Measurements from ENCODE around the gene PCNX2.
A peak's percentile ranks its signal among the peaks of the same experiment; 100 is the strongest.

Gene PCNX2

GRCh38 chr1:233327651-233328141, 32.2 kb upstream of the PCNX2 start, which contains the start of gene MAP3K21 (continued):
- no peak for TF ChIP-seq ZNF521 (tag by site-specific recombination; IDR thresholded peaks at IDR 0.05)
- no peak for TF ChIP-seq ZNF223 (tag by site-specific recombination; IDR thresholded peaks at IDR 0.05)
- TF ChIP-seq ZNF621 (tag by site-specific recombination; IDR thresholded peaks at IDR 0.05) = no peak
- no peak for TF ChIP-seq ZNF211 (tag by site-specific recombination; IDR thresholded peaks at IDR 0.05; ENCODE audit: low read depth)
- TF ChIP-seq KLF1 (tag by site-specific recombination; IDR thresholded peaks at IDR 0.05) = no peak
- TF ChIP-seq IKZF3 (tag by site-specific recombination; IDR thresholded peaks at IDR 0.05) = 0 out of 2 replicates have a peak, but pooled peaks have one; percentile 13
- peak; percentile 62; the same call in 1 of the 2 replicates for TF ChIP-seq PBX3 (CRISPR knock-in tag; IDR thresholded peaks at IDR 0.05)
- TF ChIP-seq ZNF571 (tag by site-specific recombination; IDR thresholded peaks at IDR 0.05) = no peak
- no peak for TF ChIP-seq ZNF404 (tag by site-specific recombination; IDR thresholded peaks at IDR 0.05)
- no peak for TF ChIP-seq ZBTB7A (tag by site-specific recombination; IDR thresholded peaks at IDR 0.05; ENCODE audit: low read depth)
- no peak for TF ChIP-seq ZNF600 (tag by site-specific recombination; IDR thresholded peaks at IDR 0.05)
- TF ChIP-seq ZNF2 (tag by site-specific recombination; IDR thresholded peaks at IDR 0.05) = no peak
- TF ChIP-seq, protein P1, sequence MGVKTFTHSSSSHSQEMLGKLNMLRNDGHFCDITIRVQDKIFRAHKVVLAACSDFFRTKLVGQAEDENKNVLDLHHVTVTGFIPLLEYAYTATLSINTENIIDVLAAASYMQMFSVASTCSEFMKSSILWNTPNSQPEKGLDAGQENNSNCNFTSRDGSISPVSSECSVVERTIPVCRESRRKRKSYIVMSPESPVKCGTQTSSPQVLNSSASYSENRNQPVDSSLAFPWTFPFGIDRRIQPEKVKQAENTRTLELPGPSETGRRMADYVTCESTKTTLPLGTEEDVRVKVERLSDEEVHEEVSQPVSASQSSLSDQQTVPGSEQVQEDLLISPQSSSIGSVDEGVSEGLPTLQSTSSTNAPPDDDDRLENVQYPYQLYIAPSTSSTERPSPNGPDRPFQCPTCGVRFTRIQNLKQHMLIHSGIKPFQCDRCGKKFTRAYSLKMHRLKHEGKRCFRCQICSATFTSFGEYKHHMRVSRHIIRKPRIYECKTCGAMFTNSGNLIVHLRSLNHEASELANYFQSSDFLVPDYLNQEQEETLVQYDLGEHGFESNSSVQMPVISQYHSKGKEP (tag by site-specific recombination; IDR thresholded peaks at IDR 0.05) = no peak
- TF ChIP-seq ZNF561 (tag by site-specific recombination; IDR thresholded peaks at IDR 0.05; ENCODE audit: borderline replicate concordance) = peak; percentile 58
- TF ChIP-seq SETDB1 (IDR thresholded peaks at IDR 0.05; ENCODE audit: insufficient read length, low read length) = no peak
- TF ChIP-seq GLI2 (tag by site-specific recombination; IDR thresholded peaks at IDR 0.05; ENCODE audit: borderline replicate concordance, low read depth) = no peak
- TF ChIP-seq ZSCAN23 (tag by site-specific recombination; IDR thresholded peaks at IDR 0.05) = no peak
- no peak; the same call in 1 of the 2 replicates for TF ChIP-seq WT1 (tag by site-specific recombination; IDR thresholded peaks at IDR 0.05)
- no peak for TF ChIP-seq ZNF488 (tag by site-specific recombination; IDR thresholded peaks at IDR 0.05)
- TF ChIP-seq ZNF391 (tag by site-specific recombination; IDR thresholded peaks at IDR 0.05; ENCODE audit: borderline replicate concordance, low read depth) = no peak
- TF ChIP-seq ZFP41 (tag by site-specific recombination; IDR thresholded peaks at IDR 0.05; ENCODE audit: borderline replicate concordance) = no peak
- no peak for TF ChIP-seq ZNF302 (tag by site-specific recombination; IDR thresholded peaks at IDR 0.05; ENCODE audit: low read depth)
- no peak for TF ChIP-seq ZNF18 (tag by site-specific recombination; IDR thresholded peaks at IDR 0.05)
- TF ChIP-seq ZNF544 (tag by site-specific recombination; IDR thresholded peaks at IDR 0.05) = no peak
- TF ChIP-seq ZNF449 (tag by site-specific recombination; IDR thresholded peaks at IDR 0.05) = peak; percentile 52; the same call in 1 of the 2 replicates
- TF ChIP-seq SP7 (tag by site-specific recombination; IDR thresholded peaks at IDR 0.05) = no peak
- no peak; the same call in 1 of the 2 replicates for TF ChIP-seq TRIM28 (IDR thresholded peaks at IDR 0.05; ENCODE audit: borderline replicate concordance, low read length)
- no peak for TF ChIP-seq KLF16 (tag by site-specific recombination; IDR thresholded peaks at IDR 0.05)
- no peak for TF ChIP-seq ZNF24 (tag by site-specific recombination; IDR thresholded peaks at IDR 0.05)
- TF ChIP-seq KLF7 (tag by site-specific recombination; IDR thresholded peaks at IDR 0.05; ENCODE audit: borderline replicate concordance) = no peak
- TF ChIP-seq ZNF664 (tag by site-specific recombination; IDR thresholded peaks at IDR 0.05) = no peak
- no peak for TF ChIP-seq ZNF354C (tag by site-specific recombination; IDR thresholded peaks at IDR 0.05; ENCODE audit: borderline replicate concordance, low read depth)
- TF ChIP-seq, protein P2, sequence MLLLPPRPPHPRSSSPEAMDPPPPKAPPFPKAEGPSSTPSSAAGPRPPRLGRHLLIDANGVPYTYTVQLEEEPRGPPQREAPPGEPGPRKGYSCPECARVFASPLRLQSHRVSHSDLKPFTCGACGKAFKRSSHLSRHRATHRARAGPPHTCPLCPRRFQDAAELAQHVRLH (tag by site-specific recombination; IDR thresholded peaks at IDR 0.05) = no peak
- TF ChIP-seq ZNF292 (tag by site-specific recombination; IDR thresholded peaks at IDR 0.05; ENCODE audit: borderline replicate concordance, low read depth) = no peak
- TF ChIP-seq ZNF138 (tag by site-specific recombination; IDR thresholded peaks at IDR 0.05; ENCODE audit: borderline replicate concordance) = no peak
